Stimulated activated effector memory CD8-positive, alpha-beta T cell treated with anti-CD3 and anti-CD28 coated beads, Interleukin-12 subunit alpha, Interleukin-12 subunit beta, amount 100 ng/mL, for 72 hours (primary cell): ENCODE results near the gene WDR45B.

ENCODE experiments used
- ATAC-seq: fragments of 150-1000 bp; cut with Tn5 transposase; 2 replicates; pipeline ENCODE4 v1.10.0; 2021
- DNase-seq, 2 donors: peaks; one replicate each; pipeline ENCODE4 v3.0.0; 2021 to 2022; ENCODE audit warnings: low spot score in 2 of 2
- H3K27ac Mint-ChIP-seq: one replicate; pipeline ENCODE4 v1.8.0; 2022; ENCODE audit warnings: mild to moderate bottlenecking, mixed read lengths
- H3K36me3 Mint-ChIP-seq: one replicate; pipeline ENCODE4 v1.8.0; 2022; ENCODE audit warnings: mild to moderate bottlenecking, mixed read lengths
- H3K4me1 Mint-ChIP-seq: one replicate; pipeline ENCODE4 v1.8.0; 2022; ENCODE audit warnings: mixed read lengths
- H3K4me3 Mint-ChIP-seq: one replicate; pipeline ENCODE4 v1.8.0; 2022; ENCODE audit warnings: mild to moderate bottlenecking, mixed read lengths
- H3K9me3 Mint-ChIP-seq: one replicate; pipeline ENCODE4 v1.8.0; 2022; ENCODE audit warnings: mixed read lengths

Gene WDR45B

GRCh38 chr17:82631544-82631943 lies 16.7 kb downstream of the WDR45B start:
- no peak for DNase-seq
- Mint-ChIP-seq H3K4me1 (peaks cover 41% of the 10 kb centered on the region), H3K27ac (no peak overlapping the region), H3K4me3 (no peak overlapping the region), H3K36me3 (peaks cover 100% of the 10 kb centered on the region), H3K9me3 (no peaks in the 10 kb centered on the region)
- ATAC-seq, result no peak

GRCh38 chr17:82630212-82630611 lies 18.0 kb downstream of the WDR45B start:
- peaks cover 100% of the 10 kb centered on the region for H3K36me3 Mint-ChIP-seq
- no peaks in the 10 kb centered on the region for H3K9me3 Mint-ChIP-seq
- peaks cover 34% of the 10 kb centered on the region for H3K4me1 Mint-ChIP-seq
- DNase-seq (no peak), ATAC-seq (no peak)
- no peak overlapping the region for H3K27ac Mint-ChIP-seq
- no peak overlapping the region for H3K4me3 Mint-ChIP-seq

GRCh38 chr17:82629748-82630147 lies 18.5 kb downstream of the WDR45B start:
- Mint-ChIP-seq H3K9me3 (no peaks in the 10 kb centered on the region), H3K36me3 (peaks cover 100% of the 10 kb centered on the region), H3K4me1 (peaks cover 31% of the 10 kb centered on the region), H3K27ac (peak overlapping the region; percentile 73), H3K4me3 (no peak overlapping the region)
- DNase-seq (no peak), ATAC-seq (no peak)

GRCh38 chr17:82627405-82627804 lies 20.8 kb downstream of the WDR45B start:
- Mint-ChIP-seq H3K4me1 (peaks cover 16% of the 10 kb centered on the region), H3K36me3 (peaks cover 100% of the 10 kb centered on the region)

GRCh38 chr17:82623707-82624106 lies 24.5 kb downstream of the WDR45B start:
- Mint-ChIP-seq H3K9me3 (no peaks in the 10 kb centered on the region), H3K27ac (no peak overlapping the region), H3K4me3 (no peak overlapping the region), H3K36me3 (peaks cover 100% of the 10 kb centered on the region), H3K4me1 (peaks cover 7% of the 10 kb centered on the region)
- ATAC-seq, result no peak
- no peak for DNase-seq

More at GRCh38 chr17:82627405-82627804, 20.8 kb downstream of the WDR45B start:
- no peak for DNase-seq
- Mint-ChIP-seq H3K4me3 (no peak overlapping the region), H3K27ac (peak overlapping the region; percentile 38), H3K9me3 (no peaks in the 10 kb centered on the region)
- ATAC-seq, result no peak

GRCh38 chr17:82619641-82620040 lies 28.6 kb downstream of the WDR45B start:
- no peak for ATAC-seq
- no peak overlapping the region for H3K4me3 Mint-ChIP-seq
- no peak overlapping the region for H3K27ac Mint-ChIP-seq
- no peak for DNase-seq
- no peaks in the 10 kb centered on the region for H3K9me3 Mint-ChIP-seq
- peaks cover 100% of the 10 kb centered on the region for H3K36me3 Mint-ChIP-seq
- no peaks in the 10 kb centered on the region for H3K4me1 Mint-ChIP-seq

GRCh38 chr17:82619211-82619610 lies 29.0 kb downstream of the WDR45B start:
- Mint-ChIP-seq H3K4me1 (no peaks in the 10 kb centered on the region), H3K9me3 (no peaks in the 10 kb centered on the region), H3K4me3 (no peak overlapping the region), H3K36me3 (peaks cover 100% of the 10 kb centered on the region), H3K27ac (peak overlapping the region; percentile 23)
- DNase-seq (no peak), ATAC-seq (no peak)

GRCh38 chr17:82616021-82616711 lies 32.1 kb downstream of the WDR45B start:
- Mint-ChIP-seq H3K27ac (no peak overlapping the region), H3K4me1 (no peaks in the 10 kb centered on the region)
- DNase-seq, result no peak

GRCh38 chr17:82615084-82616020 lies 32.9 kb downstream of the WDR45B start:
- Mint-ChIP-seq H3K4me1 (no peaks in the 10 kb centered on the region), H3K4me3 (no peak overlapping the region), H3K36me3 (peaks cover 100% of the 10 kb centered on the region), H3K27ac (no peak overlapping the region), H3K9me3 (no peaks in the 10 kb centered on the region)
- ATAC-seq (no peak), DNase-seq (no peak)

More at GRCh38 chr17:82616021-82616711, 32.1 kb downstream of the WDR45B start:
- H3K4me3 Mint-ChIP-seq, result no peak overlapping the region
- no peaks in the 10 kb centered on the region for H3K9me3 Mint-ChIP-seq
- no peak for ATAC-seq
- peaks cover 100% of the 10 kb centered on the region for H3K36me3 Mint-ChIP-seq

- H3K9me3 Mint-ChIP-seq, result no peaks in the 10 kb centered on the region
- peaks cover 100% of the 10 kb centered on the region for H3K36me3 Mint-ChIP-seq
- H3K27ac Mint-ChIP-seq, result peak overlapping the region; percentile 71
- H3K4me3 Mint-ChIP-seq, result no peak overlapping the region
- DNase-seq (no peak), ATAC-seq (no peak)
- H3K4me1 Mint-ChIP-seq, result no peaks in the 10 kb centered on the region
Observed at GRCh38 chr17:82614095-82614631, 34.1 kb downstream of the WDR45B start.

- Mint-ChIP-seq H3K27ac (peak overlapping the region; percentile 71), H3K36me3 (peaks cover 100% of the 10 kb centered on the region), H3K4me1 (no peaks in the 10 kb centered on the region), H3K9me3 (no peaks in the 10 kb centered on the region), H3K4me3 (no peak overlapping the region)
- ATAC-seq, result peak; percentile 43
- no peak for DNase-seq
Observed at GRCh38 chr17:82613283-82614094, 34.8 kb downstream of the WDR45B start.

GRCh38 chr17:82611140-82612058 lies 36.8 kb downstream of the WDR45B start:
- H3K27ac Mint-ChIP-seq, result no peak overlapping the region
- peaks cover 98% of the 10 kb centered on the region for H3K36me3 Mint-ChIP-seq
- no peak for DNase-seq
- H3K4me3 Mint-ChIP-seq, result no peak overlapping the region
- no peaks in the 10 kb centered on the region for H3K9me3 Mint-ChIP-seq
- H3K4me1 Mint-ChIP-seq, result no peaks in the 10 kb centered on the region
- no peak for ATAC-seq

- H3K4me3 Mint-ChIP-seq, result no peak overlapping the region
- peak overlapping the region; percentile 10 for H3K27ac Mint-ChIP-seq
- H3K4me1 Mint-ChIP-seq, result peaks cover 1% of the 10 kb centered on the region
- DNase-seq, result no peak
- peaks cover 98% of the 10 kb centered on the region for H3K36me3 Mint-ChIP-seq
- H3K9me3 Mint-ChIP-seq, result no peaks in the 10 kb centered on the region
- no peak for ATAC-seq
Observed at GRCh38 chr17:82609655-82610054, 38.6 kb downstream of the WDR45B start.

- Mint-ChIP-seq H3K4me1 (peaks cover 9% of the 10 kb centered on the region), H3K4me3 (no peak overlapping the region), H3K9me3 (no peaks in the 10 kb centered on the region), H3K36me3 (peaks cover 98% of the 10 kb centered on the region), H3K27ac (peak overlapping the region; percentile 10)
- ATAC-seq, result no peak
- DNase-seq, result no peak
Observed at GRCh38 chr17:82608816-82609215, 39.4 kb downstream of the WDR45B start.
